H9 (cell line): Measurements from ENCODE around the gene CREB5. TPM values are rescaled to one million over a fixed set of nuclear protein-coding genes. Genes with fewer than 3 reads are reported as not detected.

Source experiments
- DNase-seq: peaks from one replicate; pipeline ENCODE4 v3.0.0-alpha.2; 2017
- H2AFZ ChIP-seq: one replicate; pipeline ENCODE4 v1.6.1; 2013; ENCODE audit warnings: mild to moderate bottlenecking, low read length, control low read depth, moderate library complexity
- H2AK5ac ChIP-seq: 2 replicates; pipeline ENCODE4 v1.6.1; 2013; ENCODE audit warnings: low read length, control low read depth, mixed read lengths; ENCODE audit not compliant: insufficient read length
- H2BK120ac ChIP-seq: one replicate; pipeline ENCODE4 v1.6.1; 2013; ENCODE audit warnings: low read depth, mild to moderate bottlenecking, low read length, control low read depth, inconsistent platforms; ENCODE audit not compliant: poor library complexity, severe bottlenecking
- H2BK12ac ChIP-seq: 2 replicates; pipeline ENCODE4 v1.6.1; 2013; ENCODE audit warnings: low read length, control low read depth, mixed read lengths, low read depth; ENCODE audit not compliant: insufficient read length
- H2BK15ac ChIP-seq: 2 replicates; pipeline ENCODE4 v1.6.1; 2013; ENCODE audit warnings: low read depth, low read length, control low read depth
- H2BK20ac ChIP-seq: one replicate; pipeline ENCODE4 v1.6.1; 2013; ENCODE audit warnings: low read depth, mild to moderate bottlenecking, low read length, control low read depth, inconsistent platforms; ENCODE audit not compliant: poor library complexity, severe bottlenecking
- H2BK5ac ChIP-seq: 2 replicates; pipeline ENCODE4 v1.6.1; 2013; ENCODE audit warnings: low read length, control low read depth, mixed read lengths; ENCODE audit not compliant: insufficient read length
- H3K14ac ChIP-seq: 2 replicates; pipeline ENCODE4 v1.6.1; 2013; ENCODE audit warnings: low read length, control low read depth; ENCODE audit not compliant: insufficient read depth
- H3K18ac ChIP-seq: 2 replicates; pipeline ENCODE4 v1.6.1; 2013; ENCODE audit warnings: low read depth, mild to moderate bottlenecking, mixed read lengths, low read length, control low read depth; ENCODE audit not compliant: insufficient read length
- H3K23ac ChIP-seq: 2 replicates; pipeline ENCODE4 v1.6.1; 2013; ENCODE audit warnings: low read length, control low read depth, mixed read lengths, low read depth; ENCODE audit not compliant: insufficient read length
- H3K23me2 ChIP-seq: 2 replicates; pipeline ENCODE4 v1.6.1; 2013; ENCODE audit warnings: low read depth, mild to moderate bottlenecking, mixed read lengths, low read length, control low read depth; ENCODE audit not compliant: insufficient read length, poor library complexity, severe bottlenecking
- H3K27ac ChIP-seq: 2 replicates; pipeline ENCODE4 v1.5.1; 2013; ENCODE audit warnings: low read length, control low read depth, mixed read lengths, low read depth; ENCODE audit not compliant: insufficient read length
- H3K27me3 ChIP-seq: 2 replicates; pipeline ENCODE4 v1.6.1; 2013; ENCODE audit warnings: low read length, control low read depth, inconsistent platforms; ENCODE audit not compliant: insufficient read depth
- H3K4ac ChIP-seq: 2 replicates; pipeline ENCODE4 v1.6.1; 2013; ENCODE audit warnings: low read depth, mild to moderate bottlenecking, control low read depth, inconsistent platforms, low read length, moderate library complexity
- H3K4me1 ChIP-seq: 2 replicates; pipeline ENCODE4 v1.6.1; 2013; ENCODE audit warnings: low read length, control low read depth, inconsistent platforms; ENCODE audit not compliant: insufficient read depth
- H3K4me2 ChIP-seq: 2 replicates; pipeline ENCODE4 v1.6.1; 2013; ENCODE audit warnings: low read length, control low read depth, mixed read lengths; ENCODE audit not compliant: insufficient read length, insufficient read depth
- H3K56ac ChIP-seq: 2 replicates; pipeline ENCODE4 v1.6.1; 2013; ENCODE audit warnings: low read depth, mild to moderate bottlenecking, mixed read lengths, low read length, control low read depth; ENCODE audit not compliant: insufficient read length
- H3K79me1 ChIP-seq: 2 replicates; pipeline ENCODE4 v1.6.1; 2013; ENCODE audit warnings: low read depth, mild to moderate bottlenecking, moderate library complexity, low read length, control low read depth, inconsistent platforms; ENCODE audit not compliant: insufficient read depth, poor library complexity, severe bottlenecking
- H3K79me2 ChIP-seq: 2 replicates; pipeline ENCODE4 v1.6.1; 2013; ENCODE audit warnings: low read length, control low read depth, inconsistent platforms; ENCODE audit not compliant: insufficient read depth
- H3K9ac ChIP-seq: 2 replicates; pipeline ENCODE4 v1.6.1; 2013; ENCODE audit warnings: low read length, control low read depth, mixed read lengths; ENCODE audit not compliant: insufficient read length; ENCODE audit errors: extremely low read depth
- H3K9me3 ChIP-seq: one replicate; pipeline ENCODE4 v1.6.1; 2013; ENCODE audit warnings: low read depth, low read length, inconsistent platforms; ENCODE audit not compliant: control insufficient read depth
- H3T11ph ChIP-seq: one replicate; pipeline ENCODE4 v1.6.1; 2013; ENCODE audit warnings: mild to moderate bottlenecking, low read length, control low read depth, inconsistent platforms
- H4K20me1 ChIP-seq: one replicate; pipeline ENCODE4 v1.6.1; 2013; ENCODE audit not compliant: control insufficient read depth, insufficient read length, insufficient read depth
- H4K5ac ChIP-seq: 2 replicates; pipeline ENCODE4 v1.6.1; 2013; ENCODE audit warnings: low read depth, mild to moderate bottlenecking, mixed read lengths, low read length, control low read depth; ENCODE audit not compliant: insufficient read length
- H4K8ac ChIP-seq: replicated peaks from 2 replicates; pipeline ENCODE4 v1.6.1; 2013; ENCODE audit warnings: low read length, control low read depth, mixed read lengths, low read depth; ENCODE audit not compliant: insufficient read length
- H4K91ac ChIP-seq: 2 replicates; pipeline ENCODE4 v1.6.1; 2013; ENCODE audit warnings: low read depth, mild to moderate bottlenecking, moderate library complexity, mixed read lengths, low read length, control low read depth; ENCODE audit not compliant: insufficient read length
- H3K27ac Mint-ChIP-seq, 3 experiments: 2 replicates in 2 of 3; 3 replicates in 1 of 3; pipeline ENCODE4 v1.8.0; 2020 to 2021; ENCODE audit warnings: mixed read lengths in 3 of 3, mild to moderate bottlenecking in 1 of 3, moderate library complexity in 1 of 3
- H3K27me3 Mint-ChIP-seq: 2 replicates; pipeline ENCODE4 v1.8.0; 2021; ENCODE audit warnings: low read depth, mild to moderate bottlenecking, moderate library complexity, mixed read lengths
- H3K36me3 Mint-ChIP-seq, 3 experiments: 2 replicates in 2 of 3; 3 replicates in 1 of 3; pipeline ENCODE4 v1.8.0; 2020 to 2021; ENCODE audit warnings: low read depth in 3 of 3, mixed read lengths in 3 of 3; ENCODE audit not compliant: insufficient read depth in 1 of 3
- H3K4me1 Mint-ChIP-seq, 2 experiments: 2 replicates each; pipeline ENCODE4 v1.8.0; 2020; ENCODE audit warnings: mixed read lengths in 2 of 2
- H3K4me3 Mint-ChIP-seq, 2 experiments: 2 replicates in 1 of 2; 3 replicates in 1 of 2; pipeline ENCODE4 v1.8.0; 2020 to 2021; ENCODE audit warnings: mild to moderate bottlenecking in 2 of 2, mixed read lengths in 2 of 2, moderate library complexity in 1 of 2
- H3K9me3 Mint-ChIP-seq, 2 experiments: 2 replicates in 1 of 2; 3 replicates in 1 of 2; pipeline ENCODE4 v1.8.0; 2020; ENCODE audit warnings: mild to moderate bottlenecking in 2 of 2, mixed read lengths in 2 of 2, moderate library complexity in 1 of 2
- WGBS: extraction: QIAGEN DNeasy Blood & Tissue Kit; methylation state at CpG from one replicate; pipeline ENCODE4 v1.1.7; 2013; ENCODE audit warnings: missing lambda C conversion rate, low lambda C conversion rate, mixed read lengths; ENCODE audit not compliant: insufficient read length; ENCODE audit errors: extremely low coverage; 5-methylcytosine and 5-hydroxymethylcytosine counted together
- total RNA-seq: library from RNA; stranded (reverse); gene quantifications from 2 replicates; pipeline ENCODE4 v1.2.1, GENCODE V29; 2021
- TF ChIP-seq, protein P1 (sequence below): fragments of 200-600 bp; sonication (generic); conservative IDR thresholded peaks from 3 replicates; pipeline ENCODE4 v1.8.0; 2021; ENCODE audit warnings: antibody characterized with exemption, mild to moderate bottlenecking

Gene CREB5
- total RNA-seq, 1 experiment from 2014 or later, result 4.0 TPM

DNA sequence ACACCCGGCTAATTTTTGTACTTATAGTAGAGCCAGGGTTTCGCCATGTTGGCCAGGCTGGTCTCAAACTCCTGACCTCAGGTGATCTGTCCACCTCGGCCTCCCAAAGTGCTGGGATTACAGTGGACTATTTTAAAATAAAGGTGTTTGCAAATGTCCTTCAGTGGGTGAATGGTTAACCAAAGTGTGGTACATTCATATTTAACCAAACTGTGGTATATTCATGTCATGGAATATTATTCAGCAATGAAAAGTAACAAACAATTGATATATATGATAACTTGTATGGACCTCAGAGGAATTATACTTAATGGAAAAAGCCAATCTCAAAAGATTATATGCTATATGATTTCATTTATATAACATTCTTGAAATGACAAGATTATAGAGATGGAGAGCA lies 190.0 kb downstream of the CREB5 start:
- no peaks in the 10 kb centered on the region for H3K4me1 ChIP-seq
- no peak overlapping the region for H3K14ac ChIP-seq
- no peak overlapping the region for H3K9ac ChIP-seq
- no peak overlapping the region for H3K56ac ChIP-seq
- H3K79me2 ChIP-seq, result no peaks in the 10 kb centered on the region
- no peaks in the 10 kb centered on the region for H3K27me3 ChIP-seq
- H4K20me1 ChIP-seq, result no peaks in the 10 kb centered on the region
- no peak overlapping the region for H2AFZ ChIP-seq
- H3K36me3 Mint-ChIP-seq, result no peaks in the 10 kb centered on the region
- no peak overlapping the region for H3K18ac ChIP-seq
- no peak overlapping the region for H3T11ph ChIP-seq
- no peak overlapping the region for H2BK5ac ChIP-seq
- H2BK15ac ChIP-seq, result no peak overlapping the region
- no peaks in the 10 kb centered on the region for H3K9me3 Mint-ChIP-seq
- H3K4ac ChIP-seq, result no peak overlapping the region
- H3K4me2 ChIP-seq, result no peak overlapping the region
- no peak overlapping the region for H4K91ac ChIP-seq
- H2BK20ac ChIP-seq, result no peak overlapping the region
- no peak overlapping the region for H2BK12ac ChIP-seq
- H3K4me1 Mint-ChIP-seq, result peaks cover 0 to 4% of the 10 kb centered on the region in 2 experiments; a peak in 1 of 4 replicates
- no peak overlapping the region for H4K5ac ChIP-seq
- H3K79me1 ChIP-seq, result no peaks in the 10 kb centered on the region
- no peaks in the 10 kb centered on the region for H3K9me3 ChIP-seq
- H3K23me2 ChIP-seq, result no peaks in the 10 kb centered on the region
- no peak overlapping the region for H3K23ac ChIP-seq
- no peak overlapping the region for H2BK120ac ChIP-seq
- H4K8ac ChIP-seq, result no peak overlapping the region
- TF ChIP-seq, protein P1, sequence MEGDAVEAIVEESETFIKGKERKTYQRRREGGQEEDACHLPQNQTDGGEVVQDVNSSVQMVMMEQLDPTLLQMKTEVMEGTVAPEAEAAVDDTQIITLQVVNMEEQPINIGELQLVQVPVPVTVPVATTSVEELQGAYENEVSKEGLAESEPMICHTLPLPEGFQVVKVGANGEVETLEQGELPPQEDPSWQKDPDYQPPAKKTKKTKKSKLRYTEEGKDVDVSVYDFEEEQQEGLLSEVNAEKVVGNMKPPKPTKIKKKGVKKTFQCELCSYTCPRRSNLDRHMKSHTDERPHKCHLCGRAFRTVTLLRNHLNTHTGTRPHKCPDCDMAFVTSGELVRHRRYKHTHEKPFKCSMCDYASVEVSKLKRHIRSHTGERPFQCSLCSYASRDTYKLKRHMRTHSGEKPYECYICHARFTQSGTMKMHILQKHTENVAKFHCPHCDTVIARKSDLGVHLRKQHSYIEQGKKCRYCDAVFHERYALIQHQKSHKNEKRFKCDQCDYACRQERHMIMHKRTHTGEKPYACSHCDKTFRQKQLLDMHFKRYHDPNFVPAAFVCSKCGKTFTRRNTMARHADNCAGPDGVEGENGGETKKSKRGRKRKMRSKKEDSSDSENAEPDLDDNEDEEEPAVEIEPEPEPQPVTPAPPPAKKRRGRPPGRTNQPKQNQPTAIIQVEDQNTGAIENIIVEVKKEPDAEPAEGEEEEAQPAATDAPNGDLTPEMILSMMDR, result no peak
- no CpG with 5 or more reads among the region's 3 CpGs for WGBS
- H3K27ac Mint-ChIP-seq, result no peak overlapping the region
- no peak for DNase-seq
- H2AK5ac ChIP-seq, result no peak overlapping the region
- H3K27me3 Mint-ChIP-seq, result no peaks in the 10 kb centered on the region
- H3K4me3 Mint-ChIP-seq, result no peak overlapping the region
- H3K27ac ChIP-seq, result no peak overlapping the region
